GM18499 (cell line): Measurements from ENCODE around the gene CLIP3.
"Not testable (repeated sequence)": the region's sequence is repeated elsewhere in the genome, so short reads cannot be mapped to it uniquely, and the experiment has no call there.

Experiments used
- ATAC-seq: cut with Tn5 transposase; IDR thresholded peaks from one replicate; pipeline ENCODE4 v1.9.1; 2021; ENCODE audit warnings: moderate number of reproducible peaks; ENCODE audit not compliant: insufficient read depth, unreplicated experiment

CLIP3 gene

DNA sequence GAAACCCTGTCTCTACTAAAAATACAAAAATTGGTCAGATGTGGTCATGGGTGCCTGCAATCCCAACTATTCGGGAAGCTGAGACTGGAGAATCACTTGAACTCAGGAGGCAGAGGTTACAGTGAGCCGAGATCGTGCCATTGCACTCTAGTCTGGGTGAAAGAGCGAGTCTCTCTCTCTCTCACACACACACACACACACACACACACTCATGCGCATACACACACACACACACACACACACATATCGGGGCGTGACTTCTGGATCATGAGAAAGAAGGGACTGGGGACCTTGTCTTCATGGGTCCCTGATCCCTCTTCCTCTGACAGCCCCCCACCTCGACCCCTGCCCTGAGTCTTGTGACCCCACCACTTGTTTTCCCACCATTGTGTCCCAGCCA is 49.5 kb downstream of the CLIP3 start:
- no peak for ATAC-seq

DNA sequence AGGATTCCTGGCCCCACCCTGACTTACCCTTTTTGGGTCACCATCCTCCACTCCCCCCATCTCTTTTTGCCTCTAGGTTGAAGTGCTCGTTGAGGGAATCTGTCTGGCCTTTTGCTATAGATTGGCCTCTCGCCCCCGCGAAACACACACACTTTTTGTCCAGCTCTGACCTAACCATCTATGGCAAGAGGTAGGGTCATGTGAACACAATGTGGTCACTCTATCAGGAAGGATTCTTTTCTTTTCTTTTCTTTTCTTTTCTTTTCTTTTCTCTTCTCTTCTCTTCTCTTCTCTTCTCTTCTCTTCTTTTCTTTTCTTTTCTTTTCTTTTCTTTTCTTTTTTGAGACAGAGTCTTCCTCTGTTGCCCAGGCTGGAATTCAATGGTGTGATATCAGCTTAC is 51.7 kb downstream of the CLIP3 start:
- ATAC-seq = not testable (repeated sequence)

DNA sequence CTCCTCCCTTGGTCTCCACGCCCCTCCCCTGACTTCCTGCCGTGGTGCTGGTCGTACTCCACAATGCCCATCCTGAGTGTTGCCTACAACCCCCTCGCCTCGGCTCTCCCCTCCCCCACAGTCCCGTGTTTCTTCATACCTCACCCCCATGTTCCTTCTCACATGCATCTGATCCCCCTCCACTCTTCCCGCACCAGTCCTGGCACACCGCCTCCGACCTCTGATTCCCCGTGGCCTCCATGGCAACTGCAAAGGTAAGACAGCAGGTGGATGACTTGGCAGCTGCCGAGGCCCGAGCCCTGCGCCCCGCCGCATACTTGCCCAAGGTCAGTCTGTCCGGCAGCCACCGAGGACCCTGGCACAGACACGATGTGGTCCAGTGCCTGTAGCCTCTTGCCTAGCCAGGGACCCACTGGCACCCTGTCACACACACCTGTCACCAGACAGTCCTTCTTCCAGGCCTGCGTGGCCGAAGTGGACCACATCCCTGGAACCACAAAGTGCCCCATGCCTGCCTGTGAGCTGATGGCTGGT is 53.8 kb downstream of the CLIP3 start:
- ATAC-seq = no peak

DNA sequence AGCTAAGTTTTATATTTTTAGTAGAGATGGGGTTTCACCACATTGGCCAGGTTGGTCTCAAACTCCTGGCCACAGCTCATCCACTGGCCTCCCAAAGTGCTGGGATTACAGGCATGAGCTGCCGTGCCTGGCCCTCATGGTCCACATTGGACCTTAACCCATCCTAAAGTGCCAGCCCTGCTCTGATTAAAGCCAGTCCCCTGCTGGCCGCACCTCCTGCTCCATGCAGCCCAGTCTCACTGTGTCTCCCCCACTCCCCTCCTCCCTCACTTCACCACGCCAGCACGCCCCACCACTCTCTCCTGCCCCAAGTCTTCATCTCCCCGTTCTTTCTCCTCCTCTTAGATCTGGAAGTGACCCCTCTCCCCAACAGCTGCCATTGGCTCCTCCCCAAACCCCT is 54.4 kb downstream of the CLIP3 start:
- ATAC-seq = no peak

DNA sequence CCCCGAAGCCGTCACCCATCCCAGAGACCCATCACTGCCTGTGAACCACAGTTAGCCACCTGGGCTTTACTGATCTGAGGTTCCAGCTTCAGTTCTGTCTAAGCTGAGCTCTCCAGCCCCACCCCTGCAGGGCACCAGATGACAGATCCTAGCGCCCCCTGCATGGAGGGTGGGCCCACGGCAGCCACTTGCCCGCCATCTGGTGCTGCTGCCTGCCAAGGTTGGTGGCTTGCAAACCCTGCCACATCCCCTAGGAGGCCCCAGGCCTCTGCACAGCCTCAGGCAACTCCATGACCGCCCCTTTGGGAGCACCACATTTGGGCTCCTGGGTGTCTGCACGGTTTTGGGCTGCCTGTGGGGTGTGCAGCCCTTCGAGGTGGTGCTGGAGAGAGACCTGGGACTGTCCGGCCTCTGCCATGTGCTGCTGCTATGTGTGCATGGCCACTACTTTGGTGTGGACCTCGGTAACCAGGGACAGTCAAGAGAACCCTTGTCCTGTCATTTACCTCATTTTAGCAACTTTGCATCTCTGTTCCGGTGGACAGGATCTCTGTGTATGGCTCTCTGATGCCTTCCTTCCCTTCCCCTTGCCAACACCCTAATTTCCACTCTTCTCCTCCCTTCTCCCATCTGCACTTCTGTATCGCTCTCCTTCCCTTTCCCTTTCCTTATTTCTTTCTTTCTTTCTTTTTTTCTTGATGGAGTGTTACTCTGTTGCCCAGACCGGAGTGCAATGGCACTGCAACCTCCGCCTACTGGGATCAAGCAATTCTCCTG is 55.0 kb downstream of the CLIP3 start:
- ATAC-seq = no peak

DNA sequence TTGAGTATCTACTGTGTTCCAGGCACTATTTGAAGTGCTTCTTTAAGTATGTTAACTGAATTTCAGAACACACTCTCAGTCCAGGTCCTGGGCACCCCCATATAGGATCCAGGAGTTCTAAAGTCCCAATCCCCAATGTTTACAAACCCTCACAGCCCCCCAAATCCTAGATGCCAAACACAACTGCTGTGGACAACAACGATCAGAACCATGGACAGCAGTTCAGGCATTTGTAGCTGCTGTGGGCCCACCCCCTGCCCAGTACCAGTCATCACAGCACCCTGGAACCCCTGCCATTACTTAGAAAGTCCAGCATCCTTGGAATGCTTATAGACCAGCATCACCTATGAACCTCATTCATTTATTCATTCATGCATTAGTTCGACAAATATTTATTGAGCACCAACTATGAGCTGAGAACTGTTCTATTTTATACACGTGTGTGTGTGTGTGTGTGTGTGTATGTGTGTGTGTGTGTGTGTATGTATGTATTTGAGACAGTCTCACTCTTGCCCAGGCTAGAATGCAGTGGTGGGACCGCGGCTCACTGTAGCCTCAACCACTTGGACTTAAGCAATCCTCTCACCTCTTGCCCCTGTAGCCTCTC is 57.0 kb downstream of the CLIP3 start:
- ATAC-seq = no peak

DNA sequence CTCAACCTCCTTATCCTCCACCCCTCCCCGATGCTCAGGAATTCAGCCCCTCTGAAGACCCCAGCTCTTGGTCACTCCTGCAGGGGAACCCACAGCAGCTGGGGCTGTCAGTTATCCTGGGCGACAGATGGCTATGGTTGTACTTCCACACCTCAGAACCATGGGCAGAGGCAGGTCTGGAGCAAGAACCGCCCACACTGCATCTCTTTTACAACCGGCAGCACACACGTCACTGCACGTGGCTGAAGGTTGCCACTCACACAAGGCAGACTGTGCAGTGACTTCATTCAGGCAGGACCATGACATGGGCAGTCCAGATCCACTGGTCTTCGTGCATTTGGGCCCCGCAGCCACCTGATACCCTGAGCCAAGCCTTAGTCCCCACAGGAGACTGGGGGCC is 59.2 kb downstream of the CLIP3 start:
- no peak for ATAC-seq

DNA sequence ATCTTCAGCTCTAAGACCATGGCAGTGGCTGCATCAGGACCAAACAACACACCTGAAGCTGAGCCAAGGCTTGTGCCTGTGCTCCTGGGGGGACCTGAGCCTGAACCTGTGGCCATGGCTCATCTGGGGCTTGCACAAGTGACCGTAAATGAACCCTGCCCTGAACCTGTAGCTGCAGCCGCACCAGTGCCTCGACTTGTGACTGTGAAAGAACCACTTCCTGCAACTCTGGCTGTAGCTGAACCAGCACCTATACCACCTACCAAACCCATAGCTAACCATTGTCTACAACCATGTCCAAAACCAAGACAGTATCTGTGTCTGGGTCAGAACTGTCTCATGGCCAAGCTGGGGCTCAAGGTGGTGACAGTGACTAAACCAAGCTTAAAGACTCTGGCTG is 65.9 kb downstream of the CLIP3 start:
- no peak for ATAC-seq
